K562 (cell line): ENCODE measurements around the gene PNKD. TPM values are rescaled to one million over a fixed set of nuclear protein-coding genes. Genes with fewer than 3 reads are reported as not detected.

Experiments
- ATAC-seq: fragments of 200-7000 bp; cut with Tn5 transposase; 3 replicates; pipeline ENCODE4 v1.9.1; 2020; ENCODE audit warnings: moderate library complexity
- BruUV-seq: library from RNA; stranded (reverse); fragments of 400-500 nt; replicated peaks from 2 replicates; lab custom pipeline; 2021; lab: Mats Ljungman, UMichigan
- CTCF ChIA-PET: fragments of 300-600 bp; formaldehyde crosslinking; extraction: SDS; loops from one replicate; lab custom pipeline; 2021; ENCODE audit warnings: low intra/inter-chr PET ratio; lab: Yijun Ruan, JAX
- POLR2A ChIA-PET: fragments of 300-600, 350-650 bp; sonication (Branson Sonifier 250); formaldehyde crosslinking; extraction: SDS; loops from one replicate; lab custom pipeline; 2021; ENCODE audit warnings: antibody characterized with exemption, inconsistent platforms; lab: Yijun Ruan, JAX
- DNase-seq, 4 experiments: peaks; one replicate each; pipeline versions ENCODE4 v3.0.0 to v3.0.0-alpha.2; 2011 to 2018; ENCODE audit warnings: low spot score in 3 of 4, mixed read lengths in 3 of 4; ENCODE audit errors: extremely low read depth in 1 of 4
- FAIRE-seq: peaks from 2 replicates; lab custom pipeline; 2011; peaks lifted over from hg19 to GRCh38; lab: Jason Lieb, UNC
- H2AFZ ChIP-seq: 2 replicates; pipeline ENCODE4 v1.6.0; 2011; ENCODE audit warnings: low read depth, low read length, control low read depth, inconsistent platforms
- H3K27ac ChIP-seq: fragments of 200-600 bp; 3 replicates; pipeline ENCODE4 v1.8.0; 2011; ENCODE audit warnings: low read depth, mild to moderate bottlenecking, control low read depth, inconsistent platforms, low read length, moderate library complexity, mixed read lengths; ENCODE audit errors: extremely low read depth
- H3K27me3 ChIP-seq, 2 experiments: fragments of 300-600 bp in 1 of 2; 2 replicates in 1 of 2; 3 replicates in 1 of 2; pipeline versions ENCODE4 v1.6.0 to v1.8.0; 2011; ENCODE audit warnings: inconsistent platforms in 2 of 2, low read length in 2 of 2, mild to moderate bottlenecking in 1 of 2, mixed read lengths in 1 of 2, moderate library complexity in 1 of 2; ENCODE audit not compliant: control insufficient read depth in 2 of 2, insufficient read depth in 2 of 2
- H3K36me3 ChIP-seq: fragments of 300-600 bp; 3 replicates; pipeline ENCODE4 v1.8.0; 2011; ENCODE audit warnings: mild to moderate bottlenecking, low read length, inconsistent platforms; ENCODE audit not compliant: control insufficient read depth, insufficient read depth
- H3K4me1 ChIP-seq, 2 experiments: fragments of 200-600 bp in 1 of 2; replicated peaks in 1 of 2; 2 replicates in 1 of 2; 3 replicates in 1 of 2; pipeline versions ENCODE4 v1.5.1 to v1.8.0; 2011; ENCODE audit warnings: inconsistent platforms in 2 of 2, low read length in 2 of 2, mild to moderate bottlenecking in 1 of 2, mixed read lengths in 1 of 2, moderate library complexity in 1 of 2; ENCODE audit not compliant: control insufficient read depth in 2 of 2, insufficient read depth in 2 of 2
- H3K4me2 ChIP-seq: 2 replicates; pipeline ENCODE4 v1.6.1; 2011; ENCODE audit warnings: low read length, control low read depth, inconsistent platforms, mixed read lengths; ENCODE audit not compliant: insufficient read depth
- H3K4me3 ChIP-seq: fragments of 200-600 bp; sonication (generic), shearing (Covaris generic); 2 replicates; pipeline ENCODE4 v1.5.1; 2016; ENCODE audit warnings: control low read depth, inconsistent platforms
- H3K79me2 ChIP-seq: fragments of 200-600 bp; 3 replicates; pipeline ENCODE4 v1.8.0; 2011; ENCODE audit warnings: low read length, inconsistent platforms; ENCODE audit not compliant: control insufficient read depth, insufficient read depth
- H3K9ac ChIP-seq, 2 experiments: 2 replicates each; pipeline versions ENCODE4 v1.6.0 to v1.6.1; 2011; ENCODE audit warnings: low read depth in 2 of 2, low read length in 2 of 2, control low read depth in 1 of 2, inconsistent platforms in 1 of 2, mild to moderate bottlenecking in 1 of 2, mixed read lengths in 1 of 2; ENCODE audit not compliant: insufficient read depth in 1 of 2
- H3K9me1 ChIP-seq: one replicate; pipeline ENCODE4 v1.6.0; 2011; ENCODE audit warnings: inconsistent platforms, mild to moderate bottlenecking, low read length, moderate library complexity; ENCODE audit not compliant: control insufficient read depth, insufficient read depth
- H3K9me3 ChIP-seq: replicated peaks from 2 replicates; pipeline ENCODE4 v1.5.1; 2011; ENCODE audit warnings: low read depth, low read length, inconsistent platforms; ENCODE audit not compliant: control insufficient read depth, insufficient read depth
- H4K20me1 ChIP-seq: replicated peaks from 2 replicates; pipeline ENCODE4 v1.6.1; 2011; ENCODE audit warnings: low read length, inconsistent platforms, mixed read lengths; ENCODE audit not compliant: control insufficient read depth, insufficient read depth
- HMGXB4 ChIP-seq: sonication (generic); formaldehyde crosslinking; IDR thresholded peaks from 2 replicates; pipeline ENCODE4 v1.8.1; 2023; ENCODE audit warnings: mild to moderate bottlenecking, missing genetic modification reagents
- POLR2G ChIP-seq: fragments of 200-400 bp; formaldehyde crosslinking; IDR thresholded peaks from 2 replicates; pipeline ENCODE4 v1.6.1; 2017; ENCODE audit warnings: low read depth, mild to moderate bottlenecking, antibody characterized with exemption, low read length, moderate library complexity
- RBFOX2 ChIP-seq: fragments of 200-400 bp; formaldehyde crosslinking; IDR thresholded peaks from 2 replicates; pipeline ENCODE4 v1.6.1; 2017; ENCODE audit warnings: low read depth, mild to moderate bottlenecking, low read length, moderate library complexity
- WGBS: fragments of 100-300 bp; shearing (Covaris generic); methylation state at CpG from one replicate; pipeline ENCODE4 v1.1.6; 2016; ENCODE audit warnings: low coverage, mixed read lengths; ENCODE audit not compliant: insufficient coverage; ENCODE audit errors: missing lambda C conversion rate; 5-methylcytosine and 5-hydroxymethylcytosine counted together
- in situ Hi-C: fragments of 300-500 bp; cut with MboI; formaldehyde crosslinking; loops from 4 replicates; pipeline ENCODE4 v1.15.0; 2018; ENCODE audit warnings: inconsistent platforms, mixed read lengths
- intact Hi-C: fragments of 100-400 bp; cut with micrococcal nuclease; formaldehyde crosslinking; loops from 2 replicates; pipeline ENCODE4 v1.14.2; 2022
- polyA plus RNA-seq, 8 experiments: library from polyadenylated mRNA; depleted of rRNA in 4 of 8; stranded (reverse) in 5 of 8; unstranded in 3 of 8; fragments of >200 nt; fragmentation: Nextera tagmentation in 2 of 8; fragmentation: Illumina TruSeq in 1 of 8; extraction: Ambion mirVana in 2 of 8; extraction: Trizol in 1 of 8; gene quantifications; 2 replicates each; pipeline versions ENCODE4 v1.2.1 to v1.2.3, GENCODE V29; 2011 to 2014; ENCODE audit warnings: inconsistent platforms in 1 of 8, missing spikeins in 1 of 8
- total RNA-seq, 7 experiments: library from RNA; depleted of rRNA in 6 of 7; stranded (reverse); fragments of >200 nt in 6 of 7; fragmentation: Illumina TruSeq in 2 of 7; extraction: Trizol in 2 of 7; gene quantifications; 2 replicates each; pipeline versions ENCODE4 v1.2.1 to v1.2.3, GENCODE V29; 2011 to 2021; ENCODE audit warnings: low replicate concordance in 1 of 7

PNKD gene
- total and polyA plus RNA-seq, 9 of the 15 experiments (the other 6 are each of a cell fraction or from before 2014, with no cell fraction given), result 26.0 to 105 (median 60.1) TPM

DNA sequence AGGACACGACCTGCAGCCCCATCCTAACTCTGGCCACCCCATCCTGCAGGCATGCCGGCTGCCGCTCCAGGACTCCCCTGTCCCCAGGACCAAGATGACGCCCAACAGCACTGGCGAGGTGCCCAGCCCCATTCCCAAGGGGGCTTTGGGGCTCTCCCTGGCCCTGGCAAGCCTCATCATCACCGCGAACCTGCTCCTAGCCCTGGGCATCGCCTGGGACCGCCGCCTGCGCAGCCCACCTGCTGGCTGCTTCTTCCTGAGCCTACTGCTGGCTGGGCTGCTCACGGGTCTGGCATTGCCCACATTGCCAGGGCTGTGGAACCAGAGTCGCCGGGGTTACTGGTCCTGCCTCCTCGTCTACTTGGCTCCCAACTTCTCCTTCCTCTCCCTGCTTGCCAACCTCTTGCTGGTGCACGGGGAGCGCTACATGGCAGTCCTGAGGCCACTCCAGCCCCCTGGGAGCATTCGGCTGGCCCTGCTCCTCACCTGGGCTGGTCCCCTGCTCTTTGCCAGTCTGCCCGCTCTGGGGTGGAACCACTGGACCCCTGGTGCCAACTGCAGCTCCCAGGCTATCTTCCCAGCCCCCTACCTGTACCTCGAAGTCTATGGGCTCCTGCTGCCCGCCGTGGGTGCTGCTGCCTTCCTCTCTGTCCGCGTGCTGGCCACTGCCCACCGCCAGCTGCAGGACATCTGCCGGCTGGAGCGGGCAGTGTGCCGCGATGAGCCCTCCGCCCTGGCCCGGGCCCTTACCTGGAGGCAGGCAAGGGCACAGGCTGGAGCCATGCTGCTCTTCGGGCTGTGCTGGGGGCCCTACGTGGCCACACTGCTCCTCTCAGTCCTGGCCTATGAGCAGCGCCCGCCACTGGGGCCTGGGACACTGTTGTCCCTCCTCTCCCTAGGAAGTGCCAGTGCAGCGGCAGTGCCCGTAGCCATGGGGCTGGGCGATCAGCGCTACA, 7.4 kb upstream of the PNKD start:
- no peak for FAIRE-seq
- peak; percentile 52 for TF ChIP-seq POLR2G
- TF ChIP-seq HMGXB4 (CRISPR knock-in tag), result no peak
- TF ChIP-seq RBFOX2, result peak; percentile 53
- ChIA-PET CTCF (no interaction called here), POLR2A (interaction anchor here (1.3 kb wide), 1 partner anchor 11 kb away, joined by 3 read pairs; no protein-coding TSS in a partner anchor)
- no peak overlapping the region; a peak in 1 of 4 replicates for H3K9ac ChIP-seq
- no peak overlapping the region for H3K4me2 ChIP-seq
- WGBS, result 88% methylated on average over 22 of the region's 39 CpGs
- H3K4me3 ChIP-seq, result no peak overlapping the region
- H3K9me1 ChIP-seq, result no peaks in the 10 kb centered on the region
- no TSS peak for BruUV-seq
- H3K36me3 ChIP-seq, result peaks cover 39% of the 10 kb centered on the region; the same call in 1 of the 3 replicates
- in situ Hi-C loops (no loop called here), intact Hi-C loops (no loop called here)
- H3K27ac ChIP-seq, result no peak overlapping the region
- H4K20me1 ChIP-seq, result no peaks in the 10 kb centered on the region
- no peak for DNase-seq
- no peak overlapping the region for H2AFZ ChIP-seq
- no peak for ATAC-seq
- no peaks in the 10 kb centered on the region; the same call in 2 of the 3 replicates for H3K79me2 ChIP-seq
- H3K4me1 ChIP-seq, result peaks cover 0 to 13% of the 10 kb centered on the region in 2 experiments; a peak in 2 of 5 replicates
- H3K9me3 ChIP-seq, result no peaks in the 10 kb centered on the region
- H3K27me3 ChIP-seq, result no peaks in the 10 kb centered on the region
